ENCODE results near the gene ABCB6. TPM values are rescaled to one million over a fixed set of nuclear protein-coding genes. Genes with fewer than 3 reads are reported as not detected.

ABCB6 gene
- total RNA-seq, 4 donors from 2014 or later = 18.0 to 42.1 (median 33.3) TPM

DNA sequence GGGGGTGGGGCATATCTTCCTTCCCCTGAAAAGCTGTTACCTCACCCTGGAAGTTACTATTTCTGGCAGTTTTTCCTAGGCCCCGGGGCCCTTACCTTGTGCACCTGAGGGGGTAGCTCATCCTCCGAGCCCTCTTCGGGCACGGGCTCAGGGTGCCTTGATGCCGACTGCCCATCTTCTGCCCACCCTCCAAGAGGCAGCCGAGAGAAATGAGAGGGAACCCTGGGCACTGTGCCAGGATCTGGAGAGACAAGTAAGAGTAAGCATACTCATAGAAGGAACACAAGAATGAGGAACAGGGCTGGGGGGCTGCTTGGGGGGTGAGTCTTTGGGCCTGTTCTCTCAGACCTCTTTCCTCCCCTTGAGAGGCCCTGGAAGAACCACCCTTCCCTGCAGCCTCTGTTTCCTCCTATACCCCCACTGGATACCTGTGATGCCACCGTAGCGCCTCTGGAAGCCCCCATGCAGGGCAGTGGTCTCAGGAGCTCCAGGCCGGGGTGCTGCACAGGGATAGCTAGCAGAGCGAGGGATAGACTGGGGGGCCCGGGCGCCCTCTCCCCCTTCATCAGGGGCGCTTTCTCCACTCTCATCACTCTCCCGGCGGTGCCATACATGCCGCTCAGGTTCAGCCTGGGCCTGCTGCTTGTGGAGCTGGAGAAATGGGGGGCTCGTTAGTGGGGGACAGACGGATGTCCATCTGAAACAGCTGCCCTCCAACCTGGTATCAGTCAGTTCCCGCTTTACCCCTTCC lies 2.1 kb upstream of the ABCB6 start:
- Histone ChIP-seq H3K4me1 (peaks cover 0 to 32% (median 10%) of the 10 kb centered on the region in 4 donors), H3K4me3 (no peak overlapping the region), H3K36me3 (peaks cover 0 to 64% (median 0%) of the 10 kb centered on the region in 3 donors), H3K27ac (no peak overlapping the region), H3K27me3 (no peaks in the 10 kb centered on the region), H3K9me3 (no peaks in the 10 kb centered on the region)
- no peak for TF ChIP-seq POLR2A (IDR thresholded peaks at IDR 0.05)
- TF ChIP-seq, protein P1, sequence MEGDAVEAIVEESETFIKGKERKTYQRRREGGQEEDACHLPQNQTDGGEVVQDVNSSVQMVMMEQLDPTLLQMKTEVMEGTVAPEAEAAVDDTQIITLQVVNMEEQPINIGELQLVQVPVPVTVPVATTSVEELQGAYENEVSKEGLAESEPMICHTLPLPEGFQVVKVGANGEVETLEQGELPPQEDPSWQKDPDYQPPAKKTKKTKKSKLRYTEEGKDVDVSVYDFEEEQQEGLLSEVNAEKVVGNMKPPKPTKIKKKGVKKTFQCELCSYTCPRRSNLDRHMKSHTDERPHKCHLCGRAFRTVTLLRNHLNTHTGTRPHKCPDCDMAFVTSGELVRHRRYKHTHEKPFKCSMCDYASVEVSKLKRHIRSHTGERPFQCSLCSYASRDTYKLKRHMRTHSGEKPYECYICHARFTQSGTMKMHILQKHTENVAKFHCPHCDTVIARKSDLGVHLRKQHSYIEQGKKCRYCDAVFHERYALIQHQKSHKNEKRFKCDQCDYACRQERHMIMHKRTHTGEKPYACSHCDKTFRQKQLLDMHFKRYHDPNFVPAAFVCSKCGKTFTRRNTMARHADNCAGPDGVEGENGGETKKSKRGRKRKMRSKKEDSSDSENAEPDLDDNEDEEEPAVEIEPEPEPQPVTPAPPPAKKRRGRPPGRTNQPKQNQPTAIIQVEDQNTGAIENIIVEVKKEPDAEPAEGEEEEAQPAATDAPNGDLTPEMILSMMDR (IDR thresholded peaks at IDR 0.05) = no peak
- DNase-seq = no peak

DNA sequence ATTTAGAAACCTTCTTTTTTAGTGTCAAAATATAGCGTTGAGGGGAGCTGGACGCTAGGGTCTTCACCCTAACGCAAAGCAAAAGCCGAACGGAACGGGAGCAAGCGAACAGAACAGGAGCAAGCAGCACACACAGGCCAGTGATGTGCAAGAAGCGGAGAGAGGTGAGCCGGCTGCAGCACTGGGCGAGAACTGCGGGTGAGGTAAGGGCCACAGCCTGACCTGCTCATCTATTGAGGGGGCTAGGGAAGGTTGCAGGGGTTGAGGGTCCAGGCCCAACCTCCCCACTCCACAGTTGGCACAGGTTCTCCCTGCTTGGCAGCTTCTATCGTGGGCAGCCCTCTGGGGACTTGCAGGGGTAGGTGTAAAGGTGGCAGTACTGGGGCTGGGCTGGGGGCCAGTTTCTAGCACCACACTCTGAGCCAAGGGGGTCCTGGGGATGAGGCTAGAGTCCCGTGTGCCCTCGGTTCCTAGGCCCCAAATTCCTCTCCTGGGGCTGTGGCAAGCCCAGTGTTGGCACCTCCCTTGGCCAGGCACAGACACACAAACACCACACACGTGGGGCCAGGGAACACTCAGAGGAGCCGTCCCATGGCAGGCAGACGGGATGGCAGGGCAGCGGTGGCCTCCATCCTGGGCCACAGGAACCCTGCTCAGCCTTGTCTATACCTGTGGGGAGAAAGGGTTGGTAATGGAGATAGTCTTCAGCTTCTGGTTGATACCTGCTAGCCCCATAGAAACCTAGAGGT lies 1.2 kb upstream of the ABCB6 start:
- H3K27ac ChIP-seq = peak overlapping the region in 1 of 4 donors; percentile 82
- no peak overlapping the region for H3K4me3 ChIP-seq
- H3K4me1 ChIP-seq = peaks cover 0 to 32% (median 10%) of the 10 kb centered on the region in 4 donors
- no peaks in the 10 kb centered on the region for H3K9me3 ChIP-seq
- H3K36me3 ChIP-seq = peaks cover 0 to 57% (median 0%) of the 10 kb centered on the region in 3 donors
- H3K27me3 ChIP-seq = no peaks in the 10 kb centered on the region
- DNase-seq = no peak
- no peak for TF ChIP-seq POLR2A (IDR thresholded peaks at IDR 0.05)
- TF ChIP-seq, protein P1 (IDR thresholded peaks at IDR 0.05) = no peak

DNA sequence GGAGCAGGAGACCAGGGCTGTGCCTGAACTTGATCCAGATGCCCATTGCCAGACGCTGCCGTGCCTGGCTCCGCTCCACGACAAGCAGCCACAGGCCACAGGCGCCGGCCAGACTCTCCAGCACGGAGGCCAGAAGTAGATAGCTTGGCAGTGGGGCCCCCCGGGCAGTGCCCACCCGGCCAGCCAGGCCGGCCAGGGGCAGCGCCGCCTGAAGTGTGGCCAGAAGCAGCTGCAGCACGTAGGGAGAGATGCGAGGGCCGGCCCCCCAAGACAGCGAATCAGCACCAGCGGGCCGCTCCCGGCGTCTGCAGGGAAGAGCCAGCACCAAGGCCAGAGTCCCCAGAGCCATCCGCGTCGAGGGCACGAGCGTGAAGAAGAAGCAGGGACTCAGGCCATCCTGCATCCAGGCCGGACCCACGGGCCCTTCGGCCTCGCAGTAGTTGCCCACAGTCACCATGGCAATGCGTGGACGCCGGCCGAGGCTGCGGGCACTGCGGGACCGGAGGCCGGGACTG lies 484 bp downstream of the ABCB6 start:
- peak; percentile 22 to 76 (median 70) for DNase-seq
- Histone ChIP-seq H3K27ac (peak overlapping the region; percentile 79 to 94 (median 85)), H3K36me3 (peaks cover 0 to 48% (median 0%) of the 10 kb centered on the region in 3 donors), H3K27me3 (no peaks in the 10 kb centered on the region), H3K4me3 (peak overlapping the region; percentile 50 to 59 (median 56)), H3K4me1 (peaks cover 0 to 32% (median 10%) of the 10 kb centered on the region in 4 donors), H3K9me3 (no peaks in the 10 kb centered on the region)
- TF ChIP-seq, protein P1 (IDR thresholded peaks at IDR 0.05) = peak in 2 of 6 experiments; percentile 3 to 14
- no peak for TF ChIP-seq POLR2A (IDR thresholded peaks at IDR 0.05)

DNA sequence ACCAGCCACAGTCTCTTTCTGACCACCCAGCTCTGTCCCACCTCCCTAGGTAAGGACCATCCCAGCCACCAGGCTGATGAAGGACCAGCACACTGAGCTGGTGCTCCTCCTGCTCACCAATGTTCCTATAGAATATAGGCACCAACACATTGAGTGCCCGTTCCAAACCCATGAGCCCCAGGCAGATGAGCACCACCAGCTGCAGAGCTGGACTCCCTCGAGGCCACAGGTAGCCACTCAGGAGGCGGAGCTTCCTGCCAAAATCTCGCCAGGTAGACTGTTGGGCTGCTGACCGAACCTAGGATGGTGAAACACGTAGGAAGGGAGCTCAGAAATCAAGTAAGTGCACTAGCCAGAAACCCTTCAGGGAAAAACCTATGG lies 2.2 kb downstream of the ABCB6 start:
- no peaks in the 10 kb centered on the region for H3K9me3 ChIP-seq
- no peak for DNase-seq
- no peaks in the 10 kb centered on the region for H3K27me3 ChIP-seq
- H3K4me3 ChIP-seq = no peak overlapping the region
- no peak overlapping the region for H3K27ac ChIP-seq
- peaks cover 0 to 32% (median 10%) of the 10 kb centered on the region in 4 donors for H3K4me1 ChIP-seq
- no peak for TF ChIP-seq POLR2A (IDR thresholded peaks at IDR 0.05)
- TF ChIP-seq, protein P1 (IDR thresholded peaks at IDR 0.05) = no peak
- peaks cover 0 to 31% (median 0%) of the 10 kb centered on the region in 3 donors for H3K36me3 ChIP-seq

DNA sequence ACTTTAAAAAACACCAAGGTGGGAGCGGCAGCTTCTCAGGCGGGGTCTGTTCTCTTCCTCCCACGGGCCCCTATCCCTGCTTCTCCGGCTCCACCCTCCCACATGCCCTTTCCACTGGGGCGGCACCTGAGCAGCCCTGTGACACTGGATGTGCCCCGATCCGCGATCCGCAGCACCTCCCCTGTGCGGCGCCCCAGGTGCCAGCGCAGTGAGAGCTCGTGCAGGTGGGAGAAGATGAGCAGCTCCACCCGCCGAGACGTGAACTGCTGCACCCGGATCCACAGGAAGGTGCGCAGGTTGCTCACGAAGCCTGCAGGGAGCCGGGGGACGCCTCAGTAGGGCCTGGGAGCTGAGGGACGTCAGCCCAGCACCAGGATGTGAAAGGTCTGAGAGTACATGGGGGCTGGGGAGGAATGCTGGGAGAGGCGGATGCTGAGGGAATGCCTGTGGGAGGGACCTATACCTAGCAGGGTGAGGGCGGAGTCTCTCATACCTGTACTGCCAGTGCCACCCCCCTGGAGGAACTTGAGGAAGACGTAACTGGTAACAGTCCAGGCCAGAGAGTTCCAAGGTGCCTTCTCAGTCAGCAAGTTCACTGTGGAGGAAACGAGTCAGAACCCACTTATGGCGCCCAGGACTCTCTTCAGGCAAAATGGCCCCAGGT lies 2.8 kb downstream of the ABCB6 start:
- H3K27me3 ChIP-seq = no peaks in the 10 kb centered on the region
- H3K4me1 ChIP-seq = peaks cover 4 to 32% (median 10%) of the 10 kb centered on the region in 4 donors
- no peak overlapping the region for H3K4me3 ChIP-seq
- H3K36me3 ChIP-seq = peaks cover 0 to 25% (median 0%) of the 10 kb centered on the region in 3 donors
- H3K27ac ChIP-seq = no peak overlapping the region
- DNase-seq = no peak
- H3K9me3 ChIP-seq = no peaks in the 10 kb centered on the region
- TF ChIP-seq POLR2A (IDR thresholded peaks at IDR 0.05) = no peak

Data from Peyer's patch (tissue), 4 donors.